K562 (cell line): Measurements from ENCODE around the gene FBXL13. TPM values are rescaled to one million over a fixed set of nuclear protein-coding genes. Genes with fewer than 3 reads are reported as not detected.

Source experiments
- BHLHE40 ChIP-seq: IDR thresholded peaks from 2 replicates; pipeline ENCODE4 v1.6.1; 2011; ENCODE audit warnings: low read length, improper control_type of control experiment
- DMBX1 ChIP-seq: fragments of 250-450 bp; sonication (Bioruptor Pico); IDR thresholded peaks from 2 replicates; pipeline ENCODE4 v1.8.0; 2022; ENCODE audit warnings: inconsistent platforms, mild to moderate bottlenecking, moderate library complexity, borderline replicate concordance
- E2F1 ChIP-seq: sonication (generic); formaldehyde crosslinking; IDR thresholded peaks from 2 replicates; pipeline ENCODE4 v1.8.1; 2023; ENCODE audit warnings: mild to moderate bottlenecking, missing genetic modification reagents, moderate library complexity
- GATAD2B ChIP-seq: fragments of 450-650 bp; IDR thresholded peaks from 2 replicates; pipeline ENCODE4 v1.6.1; 2017; ENCODE audit warnings: mild to moderate bottlenecking, borderline replicate concordance
- JUN ChIP-seq, 2 experiments: sonication (generic) in 1 of 2; formaldehyde crosslinking in 1 of 2; IDR thresholded peaks; 2 replicates each; pipeline versions ENCODE4 v1.6.1 to v1.8.0; 2012 to 2022; ENCODE audit warnings: borderline replicate concordance in 2 of 2, mild to moderate bottlenecking in 2 of 2, improper control_type of control experiment in 1 of 2, low read depth in 1 of 2, low read length in 1 of 2, missing genetic modification reagents in 1 of 2
- KAT8 ChIP-seq: fragments of 450-650 bp; IDR thresholded peaks from 2 replicates; pipeline ENCODE4 v1.6.1; 2016; ENCODE audit warnings: low read depth, mild to moderate bottlenecking
- KDM5B ChIP-seq: fragments of 200-600 bp; sonication (generic); IDR thresholded peaks from 2 replicates; pipeline ENCODE4 v1.6.1; 2012; ENCODE audit warnings: low read depth, mild to moderate bottlenecking, moderate library complexity, low read length, control low read depth, inconsistent platforms; ENCODE audit not compliant: insufficient replicate concordance
- MTA3 ChIP-seq: fragments of 450-650 bp; formaldehyde crosslinking; IDR thresholded peaks from 2 replicates; pipeline ENCODE4 v1.6.1; 2017; ENCODE audit warnings: mild to moderate bottlenecking, borderline replicate concordance
- NBN ChIP-seq: fragments of 450-650 bp; IDR thresholded peaks from 2 replicates; pipeline ENCODE4 v1.6.1; 2016; ENCODE audit warnings: low read depth, mild to moderate bottlenecking
- NKRF ChIP-seq: fragments of 450-650 bp; IDR thresholded peaks from 2 replicates; pipeline ENCODE4 v1.6.1; 2016; ENCODE audit warnings: borderline replicate concordance
- RBFOX2 ChIP-seq: fragments of 200-400 bp; formaldehyde crosslinking; IDR thresholded peaks from 2 replicates; pipeline ENCODE4 v1.6.1; 2017; ENCODE audit warnings: low read depth, mild to moderate bottlenecking, low read length, moderate library complexity
- RBM25 ChIP-seq: fragments of 200-400 bp; formaldehyde crosslinking; IDR thresholded peaks from 2 replicates; pipeline ENCODE4 v1.6.1; 2018; ENCODE audit warnings: low read length, low read depth, moderate library complexity; ENCODE audit not compliant: severe bottlenecking
- RHOXF2B ChIP-seq: fragments of 250-450 bp; sonication (Bioruptor Pico); conservative IDR thresholded peaks from 2 replicates; pipeline ENCODE4 v1.5.1; 2021
- SMAD4 ChIP-seq: fragments of 250-450 bp; sonication (Bioruptor Pico); conservative IDR thresholded peaks from 2 replicates; pipeline ENCODE4 v1.8.0; 2021; ENCODE audit warnings: inconsistent platforms, mild to moderate bottlenecking, moderate library complexity
- STAT6 ChIP-seq: sonication (generic); formaldehyde crosslinking; IDR thresholded peaks from 2 replicates; pipeline ENCODE4 v1.8.1; 2023; ENCODE audit warnings: mild to moderate bottlenecking, missing genetic modification reagents
- XRCC5 ChIP-seq: fragments of 200-400 bp; formaldehyde crosslinking; IDR thresholded peaks from 2 replicates; pipeline ENCODE4 v1.6.1; 2017; ENCODE audit warnings: low read depth, mild to moderate bottlenecking, low read length
- ZNF263 ChIP-seq: sonication (generic); formaldehyde crosslinking; IDR thresholded peaks from 2 replicates; pipeline ENCODE4 v1.8.0; 2022; ENCODE audit warnings: mild to moderate bottlenecking, missing genetic modification reagents, borderline replicate concordance
- polyA plus RNA-seq, 8 experiments: library from polyadenylated mRNA; depleted of rRNA in 4 of 8; stranded (reverse) in 5 of 8; unstranded in 3 of 8; fragments of >200 nt; fragmentation: Nextera tagmentation in 2 of 8; fragmentation: Illumina TruSeq in 1 of 8; extraction: Ambion mirVana in 2 of 8; extraction: Trizol in 1 of 8; gene quantifications; 2 replicates each; pipeline versions ENCODE4 v1.2.1 to v1.2.3, GENCODE V29; 2011 to 2014; ENCODE audit warnings: inconsistent platforms in 1 of 8, missing spikeins in 1 of 8
- total RNA-seq, 7 experiments: library from RNA; depleted of rRNA in 6 of 7; stranded (reverse); fragments of >200 nt in 6 of 7; fragmentation: Illumina TruSeq in 2 of 7; extraction: Trizol in 2 of 7; gene quantifications; 2 replicates each; pipeline versions ENCODE4 v1.2.1 to v1.2.3, GENCODE V29; 2011 to 2021; ENCODE audit warnings: low replicate concordance in 1 of 7

FBXL13 gene
- total and polyA plus RNA-seq, 9 of the 15 experiments (the other 6 are each of a cell fraction or from before 2014, with no cell fraction given): 16.3 to 55.0 (median 25.4) TPM

DNA sequence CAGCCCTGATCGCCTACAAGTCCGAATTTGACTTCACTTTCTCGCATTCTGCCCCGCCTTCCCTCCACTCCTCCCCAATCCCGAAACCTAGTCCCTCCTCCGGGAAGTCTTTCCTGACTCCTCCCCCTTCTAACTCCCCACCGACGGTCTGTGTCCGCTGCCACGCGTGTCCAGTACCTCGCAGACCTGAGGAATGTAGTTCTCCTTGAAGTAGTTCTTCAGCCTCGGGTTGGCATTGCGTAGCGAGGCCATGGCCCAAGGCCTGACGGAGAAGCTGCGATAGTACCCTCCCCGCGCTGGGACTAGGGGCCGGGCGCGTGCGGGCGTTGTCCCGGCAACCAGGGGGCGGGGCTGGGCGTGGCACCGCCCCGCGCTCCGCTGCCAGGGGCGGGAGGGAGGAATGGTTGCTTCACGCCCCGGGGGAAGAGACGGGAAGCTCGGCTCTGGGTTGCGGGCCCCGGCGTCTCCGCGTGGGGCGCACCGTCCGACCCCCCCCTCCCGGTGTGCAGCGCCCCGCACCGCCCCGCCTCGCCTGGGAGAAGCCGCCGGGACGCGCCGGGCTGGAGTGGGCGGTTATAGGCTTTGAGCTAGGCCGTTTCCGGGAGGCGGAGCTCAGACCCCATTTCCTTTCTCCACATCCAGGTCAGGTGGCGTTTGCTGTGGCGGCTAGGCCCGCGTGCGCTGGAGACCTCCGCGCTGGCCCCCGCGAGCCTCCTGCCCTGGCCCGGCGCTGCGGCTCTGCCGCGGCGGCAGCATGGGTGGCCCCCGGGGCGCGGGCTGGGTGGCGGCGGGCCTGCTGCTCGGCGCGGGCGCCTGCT, at the start of gene FBXL13, which contains the start of gene ARMC10 (continued):
- 0 out of 2 replicates have a peak, but pooled peaks have one; percentile 37 for TF ChIP-seq JUN (IDR thresholded peaks at IDR 0.05; ENCODE audit: borderline replicate concordance, low read depth, low read length)
- no peak for TF ChIP-seq JUN (CRISPR knock-in tag; IDR thresholded peaks at IDR 0.05; ENCODE audit: borderline replicate concordance)
- TF ChIP-seq KDM5B: peak; percentile 79
- TF ChIP-seq ZNF263 (CRISPR knock-in tag): peak; percentile 86
- TF ChIP-seq XRCC5: no peak; the same call in none of the 2 replicates
- TF ChIP-seq NBN: peak; percentile 83
- TF ChIP-seq RBFOX2: peak; percentile 94
- TF ChIP-seq BHLHE40: peak; percentile 77
- TF ChIP-seq SMAD4 (CRISPR knock-in tag): peak; percentile 99
- 0 out of 2 replicates have a peak, but pooled peaks have one; percentile 18 for TF ChIP-seq RHOXF2B (CRISPR knock-in tag)
- peak; percentile 34; the same call in 1 of the 2 replicates for TF ChIP-seq MTA3
- TF ChIP-seq E2F1 (CRISPR knock-in tag): peak; percentile 79
- no peak for TF ChIP-seq KAT8
- 0 out of 2 replicates have a peak, but pooled peaks have one; percentile 38 for TF ChIP-seq DMBX1 (CRISPR knock-in tag)
- peak; percentile 23 for TF ChIP-seq RBM25
- peak; percentile 78; the same call in 1 of the 2 replicates for TF ChIP-seq STAT6 (CRISPR knock-in tag)
- peak; percentile 91 for TF ChIP-seq GATAD2B
- peak; percentile 99 for TF ChIP-seq NKRF
